HL-60 (cell line): ENCODE results near the gene MYG1.

Experiments used
- POLR2AphosphoS5 ChIP-seq: IDR thresholded peaks from 2 replicates; pipeline ENCODE4 v1.6.1; 2012; ENCODE audit warnings: low read depth
- TF ChIP-seq, protein P1 (sequence below): IDR thresholded peaks from one replicate; pipeline ENCODE4 v1.5.1; 2011; ENCODE audit warnings: low read length, control low read depth, inconsistent platforms; ENCODE audit not compliant: insufficient read depth

DNA sequence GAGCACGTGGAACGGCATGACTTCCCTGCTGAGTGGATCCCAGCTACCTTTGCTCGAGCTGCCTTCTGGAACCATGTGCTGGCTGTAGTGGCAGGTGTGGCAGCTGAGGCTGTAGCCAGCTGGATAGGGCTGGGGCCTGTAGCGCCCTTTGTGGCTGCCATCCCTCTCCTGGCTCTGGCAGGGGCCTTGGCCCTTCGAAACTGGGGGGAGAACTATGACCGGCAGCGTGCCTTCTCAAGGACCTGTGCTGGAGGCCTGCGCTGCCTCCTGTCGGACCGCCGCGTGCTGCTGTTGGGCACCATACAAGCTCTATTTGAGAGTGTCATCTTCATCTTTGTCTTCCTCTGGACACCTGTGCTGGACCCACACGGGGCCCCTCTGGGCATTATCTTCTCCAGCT, 46.2 kb upstream of the MYG1 start:
- TF ChIP-seq, protein P1, sequence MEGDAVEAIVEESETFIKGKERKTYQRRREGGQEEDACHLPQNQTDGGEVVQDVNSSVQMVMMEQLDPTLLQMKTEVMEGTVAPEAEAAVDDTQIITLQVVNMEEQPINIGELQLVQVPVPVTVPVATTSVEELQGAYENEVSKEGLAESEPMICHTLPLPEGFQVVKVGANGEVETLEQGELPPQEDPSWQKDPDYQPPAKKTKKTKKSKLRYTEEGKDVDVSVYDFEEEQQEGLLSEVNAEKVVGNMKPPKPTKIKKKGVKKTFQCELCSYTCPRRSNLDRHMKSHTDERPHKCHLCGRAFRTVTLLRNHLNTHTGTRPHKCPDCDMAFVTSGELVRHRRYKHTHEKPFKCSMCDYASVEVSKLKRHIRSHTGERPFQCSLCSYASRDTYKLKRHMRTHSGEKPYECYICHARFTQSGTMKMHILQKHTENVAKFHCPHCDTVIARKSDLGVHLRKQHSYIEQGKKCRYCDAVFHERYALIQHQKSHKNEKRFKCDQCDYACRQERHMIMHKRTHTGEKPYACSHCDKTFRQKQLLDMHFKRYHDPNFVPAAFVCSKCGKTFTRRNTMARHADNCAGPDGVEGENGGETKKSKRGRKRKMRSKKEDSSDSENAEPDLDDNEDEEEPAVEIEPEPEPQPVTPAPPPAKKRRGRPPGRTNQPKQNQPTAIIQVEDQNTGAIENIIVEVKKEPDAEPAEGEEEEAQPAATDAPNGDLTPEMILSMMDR = no peak
- no peak for TF ChIP-seq POLR2AphosphoS5
